K562 (cell line): Measurements from ENCODE around the gene ANO3. TPM values are rescaled to one million over a fixed set of nuclear protein-coding genes. Genes with fewer than 3 reads are reported as not detected.

Experiments used
- ATAC-seq: fragments of 200-7000 bp; cut with Tn5 transposase; 3 replicates; pipeline ENCODE4 v1.9.1; 2020; ENCODE audit warnings: moderate library complexity
- BruUV-seq: library from RNA; stranded (reverse); fragments of 400-500 nt; replicated peaks from 2 replicates; lab custom pipeline; 2021; lab: Mats Ljungman, UMichigan
- CTCF ChIA-PET: fragments of 300-600 bp; formaldehyde crosslinking; extraction: SDS; loops from one replicate; lab custom pipeline; 2021; ENCODE audit warnings: low intra/inter-chr PET ratio; lab: Yijun Ruan, JAX
- POLR2A ChIA-PET: fragments of 300-600, 350-650 bp; sonication (Branson Sonifier 250); formaldehyde crosslinking; extraction: SDS; loops from one replicate; lab custom pipeline; 2021; ENCODE audit warnings: antibody characterized with exemption, inconsistent platforms; lab: Yijun Ruan, JAX
- DNase-seq, 4 experiments: peaks; one replicate each; pipeline versions ENCODE4 v3.0.0 to v3.0.0-alpha.2; 2011 to 2018; ENCODE audit warnings: low spot score in 3 of 4, mixed read lengths in 3 of 4; ENCODE audit errors: extremely low read depth in 1 of 4
- FAIRE-seq: peaks from 2 replicates; lab custom pipeline; 2011; peaks lifted over from hg19 to GRCh38; lab: Jason Lieb, UNC
- H2AFZ ChIP-seq: 2 replicates; pipeline ENCODE4 v1.6.0; 2011; ENCODE audit warnings: low read depth, low read length, control low read depth, inconsistent platforms
- H3K27ac ChIP-seq: fragments of 200-600 bp; 3 replicates; pipeline ENCODE4 v1.8.0; 2011; ENCODE audit warnings: low read depth, mild to moderate bottlenecking, control low read depth, inconsistent platforms, low read length, moderate library complexity, mixed read lengths; ENCODE audit errors: extremely low read depth
- H3K27me3 ChIP-seq, 2 experiments: fragments of 300-600 bp in 1 of 2; 2 replicates in 1 of 2; 3 replicates in 1 of 2; pipeline versions ENCODE4 v1.6.0 to v1.8.0; 2011; ENCODE audit warnings: inconsistent platforms in 2 of 2, low read length in 2 of 2, mild to moderate bottlenecking in 1 of 2, mixed read lengths in 1 of 2, moderate library complexity in 1 of 2; ENCODE audit not compliant: control insufficient read depth in 2 of 2, insufficient read depth in 2 of 2
- H3K36me3 ChIP-seq: fragments of 300-600 bp; 3 replicates; pipeline ENCODE4 v1.8.0; 2011; ENCODE audit warnings: mild to moderate bottlenecking, low read length, inconsistent platforms; ENCODE audit not compliant: control insufficient read depth, insufficient read depth
- H3K4me1 ChIP-seq, 2 experiments: fragments of 200-600 bp in 1 of 2; replicated peaks in 1 of 2; 2 replicates in 1 of 2; 3 replicates in 1 of 2; pipeline versions ENCODE4 v1.5.1 to v1.8.0; 2011; ENCODE audit warnings: inconsistent platforms in 2 of 2, low read length in 2 of 2, mild to moderate bottlenecking in 1 of 2, mixed read lengths in 1 of 2, moderate library complexity in 1 of 2; ENCODE audit not compliant: control insufficient read depth in 2 of 2, insufficient read depth in 2 of 2
- H3K4me2 ChIP-seq: 2 replicates; pipeline ENCODE4 v1.6.1; 2011; ENCODE audit warnings: low read length, control low read depth, inconsistent platforms, mixed read lengths; ENCODE audit not compliant: insufficient read depth
- H3K4me3 ChIP-seq: fragments of 200-600 bp; sonication (generic), shearing (Covaris generic); 2 replicates; pipeline ENCODE4 v1.5.1; 2016; ENCODE audit warnings: control low read depth, inconsistent platforms
- H3K79me2 ChIP-seq: fragments of 200-600 bp; 3 replicates; pipeline ENCODE4 v1.8.0; 2011; ENCODE audit warnings: low read length, inconsistent platforms; ENCODE audit not compliant: control insufficient read depth, insufficient read depth
- H3K9ac ChIP-seq, 2 experiments: 2 replicates each; pipeline versions ENCODE4 v1.6.0 to v1.6.1; 2011; ENCODE audit warnings: low read depth in 2 of 2, low read length in 2 of 2, control low read depth in 1 of 2, inconsistent platforms in 1 of 2, mild to moderate bottlenecking in 1 of 2, mixed read lengths in 1 of 2; ENCODE audit not compliant: insufficient read depth in 1 of 2
- H3K9me1 ChIP-seq: one replicate; pipeline ENCODE4 v1.6.0; 2011; ENCODE audit warnings: inconsistent platforms, mild to moderate bottlenecking, low read length, moderate library complexity; ENCODE audit not compliant: control insufficient read depth, insufficient read depth
- H3K9me3 ChIP-seq: replicated peaks from 2 replicates; pipeline ENCODE4 v1.5.1; 2011; ENCODE audit warnings: low read depth, low read length, inconsistent platforms; ENCODE audit not compliant: control insufficient read depth, insufficient read depth
- H4K20me1 ChIP-seq: replicated peaks from 2 replicates; pipeline ENCODE4 v1.6.1; 2011; ENCODE audit warnings: low read length, inconsistent platforms, mixed read lengths; ENCODE audit not compliant: control insufficient read depth, insufficient read depth
- BRD9 ChIP-seq: fragments of 450-650 bp; IDR thresholded peaks from 2 replicates; pipeline ENCODE4 v1.6.1; 2018; ENCODE audit warnings: low read depth; ENCODE audit not compliant: partially characterized antibody
- CEBPB ChIP-seq: fragments of 450-650 bp; IDR thresholded peaks from 2 replicates; pipeline ENCODE4 v1.6.1; 2016; ENCODE audit warnings: missing genetic modification characterization, missing compliant biosample characterization
- CHCHD3 ChIP-seq: fragments of 250-450 bp; sonication (Bioruptor Pico); IDR thresholded peaks from 2 replicates; pipeline ENCODE4 v2.1.2; 2022; ENCODE audit warnings: mild to moderate bottlenecking
- HMBOX1 ChIP-seq: sonication (generic); IDR thresholded peaks from 2 replicates; pipeline ENCODE4 v1.6.1; 2016
- HNRNPK ChIP-seq: fragments of 200-400 bp; formaldehyde crosslinking; IDR thresholded peaks from one replicate; pipeline ENCODE4 v1.6.1; 2018; ENCODE audit warnings: mild to moderate bottlenecking, low read depth, low read length; ENCODE audit not compliant: poor library complexity, severe bottlenecking
- KLF10 ChIP-seq: fragments of 250-450 bp; sonication (Bioruptor Pico); IDR thresholded peaks from 2 replicates; pipeline ENCODE4 v1.6.1; 2021; ENCODE audit warnings: matching md5 sums
- LCOR ChIP-seq: sonication (generic); formaldehyde crosslinking; IDR thresholded peaks from 2 replicates; pipeline ENCODE4 v1.8.0; 2022; ENCODE audit warnings: mild to moderate bottlenecking, missing genetic modification reagents
- MEF2A ChIP-seq: IDR thresholded peaks from 2 replicates; pipeline ENCODE4 v1.6.1; 2011; ENCODE audit warnings: low read depth, mild to moderate bottlenecking, low read length, moderate library complexity; ENCODE audit not compliant: control insufficient read depth
- NEUROD1 ChIP-seq: fragments of 150-350 bp; IDR thresholded peaks from 2 replicates; pipeline ENCODE4 v1.6.1; 2014; ENCODE audit warnings: borderline replicate concordance, low read length, low read depth; ENCODE audit not compliant: partially characterized antibody
- NFIX ChIP-seq: fragments of 250-450 bp; sonication (Bioruptor Pico); IDR thresholded peaks from 2 replicates; pipeline ENCODE4 v1.4.0; 2020; ENCODE audit warnings: low read depth, mild to moderate bottlenecking, moderate library complexity
- POU5F1 ChIP-seq: fragments of 150-350 bp; IDR thresholded peaks from 2 replicates; pipeline ENCODE4 v1.6.1; 2014; ENCODE audit warnings: borderline replicate concordance, low read length, low read depth, mild to moderate bottlenecking; ENCODE audit not compliant: partially characterized antibody
- RBM15 ChIP-seq: fragments of 200-400 bp; formaldehyde crosslinking; IDR thresholded peaks from 2 replicates; pipeline ENCODE4 v1.6.1; 2018; ENCODE audit warnings: mild to moderate bottlenecking, low read length, moderate library complexity; ENCODE audit not compliant: insufficient read depth
- SMARCC2 ChIP-seq: fragments of 450-650 bp; IDR thresholded peaks from 2 replicates; pipeline ENCODE4 v1.6.1; 2017; ENCODE audit warnings: antibody characterized with exemption, moderate library complexity, mild to moderate bottlenecking, low read depth
- SMARCE1 ChIP-seq: fragments of 450-650 bp; IDR thresholded peaks from 2 replicates; pipeline ENCODE4 v1.7.1; 2016; ENCODE audit warnings: mild to moderate bottlenecking
- SRSF9 ChIP-seq: fragments of 200-400 bp; formaldehyde crosslinking; IDR thresholded peaks from 2 replicates; pipeline ENCODE4 v1.6.1; 2017; ENCODE audit warnings: low read depth, low read length, borderline replicate concordance
- TCF3 ChIP-seq: sonication (generic); formaldehyde crosslinking; IDR thresholded peaks from 2 replicates; pipeline ENCODE4 v1.4.0; 2020; ENCODE audit warnings: mild to moderate bottlenecking, missing genetic modification reagents
- XRCC3 ChIP-seq: fragments of 450-650 bp; IDR thresholded peaks from 2 replicates; pipeline ENCODE4 v1.6.1; 2017; ENCODE audit warnings: mild to moderate bottlenecking, moderate library complexity
- ZBTB1 ChIP-seq: sonication (generic); formaldehyde crosslinking; IDR thresholded peaks from 2 replicates; pipeline ENCODE4 v1.8.1; 2023; ENCODE audit warnings: missing genetic modification reagents, low read depth, mild to moderate bottlenecking, borderline replicate concordance
- ZKSCAN3 ChIP-seq: fragments of 250-450 bp; sonication (Bioruptor Pico); IDR thresholded peaks from 2 replicates; pipeline ENCODE4 v1.4.0; 2020
- ZNF146 ChIP-seq: IDR thresholded peaks from one replicate; pipeline ENCODE4 v1.6.1; 2018; ENCODE audit warnings: missing compliant biosample characterization; ENCODE audit not compliant: unreplicated experiment
- ZNF561 ChIP-seq: fragments of 450-650 bp; formaldehyde crosslinking; conservative IDR thresholded peaks from 2 replicates; pipeline ENCODE4 v1.4.0; 2020; ENCODE audit warnings: mild to moderate bottlenecking, moderate library complexity
- WGBS: fragments of 100-300 bp; shearing (Covaris generic); methylation state at CpG from one replicate; pipeline ENCODE4 v1.1.6; 2016; ENCODE audit warnings: low coverage, mixed read lengths; ENCODE audit not compliant: insufficient coverage; ENCODE audit errors: missing lambda C conversion rate; 5-methylcytosine and 5-hydroxymethylcytosine counted together
- in situ Hi-C: fragments of 300-500 bp; cut with MboI; formaldehyde crosslinking; loops from 4 replicates; pipeline ENCODE4 v1.15.0; 2018; ENCODE audit warnings: inconsistent platforms, mixed read lengths
- intact Hi-C: fragments of 100-400 bp; cut with micrococcal nuclease; formaldehyde crosslinking; loops from 2 replicates; pipeline ENCODE4 v1.14.2; 2022
- polyA plus RNA-seq, 8 experiments: library from polyadenylated mRNA; depleted of rRNA in 4 of 8; stranded (reverse) in 5 of 8; unstranded in 3 of 8; fragments of >200 nt; fragmentation: Nextera tagmentation in 2 of 8; fragmentation: Illumina TruSeq in 1 of 8; extraction: Ambion mirVana in 2 of 8; extraction: Trizol in 1 of 8; gene quantifications; 2 replicates each; pipeline versions ENCODE4 v1.2.1 to v1.2.3, GENCODE V29; 2011 to 2014; ENCODE audit warnings: inconsistent platforms in 1 of 8, missing spikeins in 1 of 8
- total RNA-seq, 7 experiments: library from RNA; depleted of rRNA in 6 of 7; stranded (reverse); fragments of >200 nt in 6 of 7; fragmentation: Illumina TruSeq in 2 of 7; extraction: Trizol in 2 of 7; gene quantifications; 2 replicates each; pipeline versions ENCODE4 v1.2.1 to v1.2.3, GENCODE V29; 2011 to 2021; ENCODE audit warnings: low replicate concordance in 1 of 7

The ANO3 gene
- total and polyA plus RNA-seq, 9 of the 15 experiments (the other 6 are each of a cell fraction or from before 2014, with no cell fraction given) = 0.01 to 0.13 (median 0.04) TPM; not detected in 1

GRCh38 chr11:26571861-26572654 is 240.1 kb downstream of the ANO3 start, which contains the start of gene MUC15 (continued):
- TF ChIP-seq MEF2A = no peak
- TF ChIP-seq TCF3 (CRISPR knock-in tag) = no peak
- TF ChIP-seq RBM15 = no peak
- no peak for TF ChIP-seq POU5F1
- TF ChIP-seq HMBOX1 = no peak
- TF ChIP-seq SMARCE1 = no peak
- no peak for TF ChIP-seq ZNF146 (CRISPR knock-in tag)

GRCh38 chr11:26572770-26573402 is 241.0 kb downstream of the ANO3 start:
- no peaks in the 10 kb centered on the region for H3K9me1 ChIP-seq
- no peaks in the 10 kb centered on the region for H3K9me3 ChIP-seq
- POLR2A ChIA-PET = no interaction called here
- intact Hi-C loops (no loop called here), in situ Hi-C loops (no loop called here)
- ATAC-seq = no peak
- no peak for TF ChIP-seq SMARCC2
- TF ChIP-seq BRD9 = no peak
- TF ChIP-seq CHCHD3 (CRISPR knock-in tag) = no peak
- TF ChIP-seq ZKSCAN3 (CRISPR knock-in tag) = no peak
- TF ChIP-seq CEBPB = no peak
- no peak for TF ChIP-seq HNRNPK
- TF ChIP-seq LCOR (CRISPR knock-in tag) = no peak
- TF ChIP-seq XRCC3 = no peak
- TF ChIP-seq SRSF9 = no peak
- TF ChIP-seq NEUROD1 = no peak
- no peak for TF ChIP-seq SMARCE1
- no peak for TF ChIP-seq ZNF561 (CRISPR knock-in tag)
- TF ChIP-seq KLF10 (CRISPR knock-in tag) = no peak
- TF ChIP-seq ZBTB1 = no peak
- no peak for TF ChIP-seq NFIX (CRISPR knock-in tag)
- TF ChIP-seq, all 486 proteins: peak for 0
- Histone ChIP-seq H3K4me2 (no peak overlapping the region), H3K4me3 (no peak overlapping the region), H3K27me3 (no peaks in the 10 kb centered on the region), H3K4me1 (no peaks in the 10 kb centered on the region), H3K79me2 (no peaks in the 10 kb centered on the region), H3K36me3 (no peaks in the 10 kb centered on the region), H3K9ac (no peak overlapping the region), H3K27ac (no peak overlapping the region), H4K20me1 (no peaks in the 10 kb centered on the region), H2AFZ (no peak overlapping the region)
- CTCF ChIA-PET = no interaction called here
- no TSS peak for BruUV-seq
- DNase-seq (no peak), FAIRE-seq (no peak)
- WGBS = 1% methylated on average over 11 of the region's 11 CpGs
